ENCODE results near the gene DYNLL2.
"Not testable (repeated sequence)": the region's sequence is repeated elsewhere in the genome, so short reads cannot be mapped to it uniquely, and the experiment has no call there.

DYNLL2 gene

DNA sequence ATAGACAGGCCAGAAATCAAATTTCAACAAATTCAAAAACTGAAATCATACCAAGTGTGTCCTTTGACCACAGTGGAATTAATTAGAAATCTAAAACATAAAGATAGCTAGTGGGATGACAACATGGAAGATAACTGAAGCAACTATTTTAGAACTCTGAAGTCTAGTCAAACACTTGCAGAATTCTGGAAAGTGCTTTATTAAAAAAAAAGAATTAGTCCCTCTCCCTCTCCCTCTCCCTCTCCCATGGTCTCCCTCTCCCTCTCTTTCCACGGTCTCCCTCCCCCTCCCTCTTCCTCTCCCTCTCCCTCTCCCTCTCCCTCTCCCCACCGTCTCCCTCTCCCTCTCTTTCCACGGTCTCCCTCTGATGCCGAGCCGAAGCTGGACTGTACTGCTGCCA, 58.3 kb downstream of the DYNLL2 start:
- Histone ChIP-seq H3K4me2 (ENCODE audit: low read length) (no peak overlapping the region), H3K9me3 (replicated peaks; ENCODE audit: low read length) (peaks cover 4% of the 10 kb centered on the region), H3K36me3 (ENCODE audit: insufficient read depth, low read length) (no peaks in the 10 kb centered on the region), H3K9ac (ENCODE audit: low read depth, low read length) (no peak overlapping the region), H3K4me3 (ENCODE audit: low read length) (no peak overlapping the region), H3K4me1 (ENCODE audit: control insufficient read depth, insufficient read depth, low read length) (no peaks in the 10 kb centered on the region), H3K27me3 (ENCODE audit: control insufficient read depth, insufficient read depth, low read length) (peaks cover 24% of the 10 kb centered on the region)

DNA sequence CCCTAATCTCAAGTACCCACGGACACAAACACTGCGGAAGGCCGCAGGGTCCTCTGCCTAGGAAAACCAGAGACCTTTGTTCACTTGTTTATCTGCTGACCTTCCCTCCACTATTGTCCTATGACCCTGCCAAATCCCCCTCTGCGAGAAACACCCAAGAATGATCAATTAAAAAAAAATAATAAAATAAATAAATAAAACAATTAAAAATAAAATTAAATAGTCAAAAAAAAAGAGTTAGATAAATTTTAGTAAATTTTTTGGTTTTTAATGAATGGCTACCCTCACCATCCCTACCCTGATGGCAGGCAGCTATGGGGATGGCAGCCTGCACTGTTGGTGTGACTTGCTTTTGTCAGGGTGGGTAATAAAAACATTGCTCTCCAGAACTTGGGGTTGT, 60.1 kb downstream of the DYNLL2 start:
- not testable (repeated sequence) for H3K9me3 ChIP-seq (replicated peaks; ENCODE audit: low read length); H3K4me1 ChIP-seq (ENCODE audit: control insufficient read depth, insufficient read depth, low read length); H3K9ac ChIP-seq (ENCODE audit: low read depth, low read length)

DNA sequence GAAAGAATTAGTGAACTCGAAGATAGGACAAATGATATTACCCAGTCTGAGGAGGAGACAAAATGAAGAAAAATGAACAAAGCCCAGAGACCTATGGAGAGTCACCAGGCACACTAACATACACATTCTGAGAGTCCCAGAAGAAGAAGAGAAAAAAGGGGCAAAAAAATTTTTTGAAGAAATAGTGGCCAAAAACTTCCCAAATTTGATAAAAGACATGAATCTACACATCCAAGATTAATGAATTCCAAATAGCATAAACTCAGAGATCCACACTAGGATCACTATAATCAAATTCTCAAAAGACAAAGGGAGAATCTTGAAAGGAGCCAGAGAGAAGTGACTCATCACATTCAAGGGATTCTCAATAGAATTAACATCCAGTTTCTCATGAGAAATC, 61.6 kb downstream of the DYNLL2 start:
- H3K9ac ChIP-seq (ENCODE audit: low read depth, low read length): no peak overlapping the region
- peaks cover 4% of the 10 kb centered on the region for H3K9me3 ChIP-seq (replicated peaks; ENCODE audit: low read length)
- H3K4me2 ChIP-seq (ENCODE audit: low read length): no peak overlapping the region
- H3K4me3 ChIP-seq (ENCODE audit: low read length): no peak overlapping the region
- H3K27me3 ChIP-seq (ENCODE audit: control insufficient read depth, insufficient read depth, low read length): peaks cover 37% of the 10 kb centered on the region
- H3K36me3 ChIP-seq (ENCODE audit: insufficient read depth, low read length): no peaks in the 10 kb centered on the region
- H3K4me1 ChIP-seq (ENCODE audit: control insufficient read depth, insufficient read depth, low read length): no peaks in the 10 kb centered on the region

More for the DNA sequence above, 60.1 kb downstream of the DYNLL2 start:
- H3K36me3 ChIP-seq (ENCODE audit: insufficient read depth, low read length); H3K4me2 ChIP-seq (ENCODE audit: low read length); H3K4me3 ChIP-seq (ENCODE audit: low read length): not testable (repeated sequence)
- peaks cover 26% of the 10 kb centered on the region for H3K27me3 ChIP-seq (ENCODE audit: control insufficient read depth, insufficient read depth, low read length)

Data from skeletal muscle satellite cell (primary cell).